Mesodermal cell (in vitro differentiated cells): ENCODE measurements around the gene AIFM3.

Experiments
- H3K27ac ChIP-seq: 2 replicates; pipeline ENCODE4 v1.7.0; 2013; ENCODE audit warnings: mild to moderate bottlenecking, low read depth, low read length, moderate library complexity; ENCODE audit not compliant: severe bottlenecking
- H3K36me3 ChIP-seq: 2 replicates; pipeline ENCODE4 v1.7.1; 2013; ENCODE audit warnings: mild to moderate bottlenecking, low read length, moderate library complexity; ENCODE audit not compliant: control insufficient read depth, insufficient read depth
- H3K4me1 ChIP-seq: one replicate; pipeline ENCODE4 v1.7.1; 2013; ENCODE audit warnings: mild to moderate bottlenecking, low read length; ENCODE audit not compliant: insufficient read depth, control insufficient read depth, poor library complexity, severe bottlenecking
- H3K4me3 ChIP-seq: 2 replicates; pipeline ENCODE4 v1.7.0; 2013; ENCODE audit warnings: low read length, control low read depth, mild to moderate bottlenecking; ENCODE audit not compliant: insufficient read depth, poor library complexity, severe bottlenecking; ENCODE audit errors: extremely low read depth
- H3K9me3 ChIP-seq: 2 replicates; pipeline ENCODE4 v1.7.1; 2013; ENCODE audit warnings: mild to moderate bottlenecking, low read length, moderate library complexity; ENCODE audit not compliant: control insufficient read depth
- WGBS, 2 experiments: methylation state at CpG; one replicate each; pipeline ENCODE4 v1.1.5; 2013; ENCODE audit warnings: missing lambda C conversion rate in 2 of 2; ENCODE audit not compliant: insufficient coverage in 2 of 2; 5-methylcytosine and 5-hydroxymethylcytosine counted together

Gene AIFM3

DNA sequence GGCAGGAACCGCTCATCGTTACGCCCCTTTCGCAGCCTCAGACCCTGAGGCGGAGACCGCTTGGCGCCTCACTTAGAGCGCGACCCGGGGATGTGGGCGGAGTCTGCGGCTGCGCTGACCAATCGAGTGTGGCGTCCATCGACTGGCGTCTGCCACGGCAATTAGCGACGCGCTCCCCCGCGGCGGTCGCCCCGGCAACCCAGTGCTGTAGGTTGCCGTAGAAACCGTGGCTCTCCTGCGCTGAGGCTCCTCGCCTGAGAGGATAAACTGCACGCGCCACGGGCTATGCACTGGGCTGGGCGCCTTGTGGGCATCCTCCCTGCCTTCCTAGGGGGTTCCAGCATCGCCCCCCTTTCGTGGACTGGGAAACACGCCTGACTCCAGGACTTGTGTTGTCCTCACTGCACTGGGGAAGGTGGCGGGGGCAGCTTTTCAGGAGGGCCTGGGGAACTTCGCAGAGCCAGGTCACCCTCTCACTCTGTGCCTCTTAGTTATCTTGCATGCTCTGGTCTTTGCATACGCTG is 47.2 kb downstream of the AIFM3 start:
- Histone ChIP-seq H3K9me3 (no peaks in the 10 kb centered on the region), H3K27ac (peak overlapping the region; percentile 96), H3K4me1 (peaks cover 18% of the 10 kb centered on the region), H3K4me3 (peak overlapping the region; percentile 52), H3K36me3 (no peaks in the 10 kb centered on the region)
- WGBS, 2 experiments, result 2 to 3% methylated on average over 32 to 36 of the region's 40 CpGs

DNA sequence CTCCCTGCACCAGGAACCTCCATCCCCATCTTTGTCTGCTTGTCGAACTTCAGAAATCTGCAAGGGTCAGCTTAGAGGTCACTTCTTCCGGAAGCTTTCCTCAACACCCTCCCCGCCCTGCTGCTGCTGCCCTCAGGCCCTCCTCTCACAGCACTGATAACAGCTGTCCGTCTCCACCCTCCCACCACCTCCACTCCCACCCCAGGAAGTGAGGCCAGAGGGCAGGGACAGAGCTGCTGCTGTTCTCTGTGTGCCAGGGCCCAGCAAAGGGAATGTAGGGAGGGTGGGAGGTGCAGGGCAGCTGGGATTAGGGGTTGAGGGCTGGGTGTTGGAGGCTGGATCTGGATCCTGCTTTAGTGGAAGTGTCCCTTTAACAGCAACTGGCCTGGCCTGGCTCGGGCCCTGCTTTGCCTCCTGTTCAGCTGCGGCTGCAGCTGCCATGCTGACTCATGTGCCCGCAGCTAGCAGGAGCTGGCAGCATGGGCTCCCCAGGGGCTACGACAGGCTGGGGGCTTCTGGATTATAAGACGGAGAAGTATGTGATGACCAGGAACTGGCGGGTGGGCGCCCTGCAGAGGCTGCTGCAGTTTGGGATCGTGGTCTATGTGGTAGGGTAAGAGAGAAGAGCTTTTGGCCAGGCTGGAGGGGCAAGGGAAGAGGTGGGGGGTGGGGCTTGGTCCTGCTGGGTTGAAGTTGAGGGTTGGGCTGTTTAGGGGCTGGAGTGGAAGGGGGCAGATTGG is 47.8 kb downstream of the AIFM3 start, which contains the start of gene P2RX6:
TSS of gene P2RX6 (plus strand) at position 440 of the 740 bp plus-strand sequence. CDS start at position 450, 10 bp downstream.
- no peaks in the 10 kb centered on the region for H3K36me3 ChIP-seq
- H3K9me3 ChIP-seq, result no peaks in the 10 kb centered on the region
- 30 to 48% methylated on average over 9 to 10 of the region's 12 CpGs for WGBS, 2 experiments
- peaks cover 18% of the 10 kb centered on the region for H3K4me1 ChIP-seq
- peak within 1 kb of the TSS; percentile 96 for H3K27ac ChIP-seq
- H3K4me3 ChIP-seq, result peak within 1 kb of the TSS; percentile 52

DNA sequence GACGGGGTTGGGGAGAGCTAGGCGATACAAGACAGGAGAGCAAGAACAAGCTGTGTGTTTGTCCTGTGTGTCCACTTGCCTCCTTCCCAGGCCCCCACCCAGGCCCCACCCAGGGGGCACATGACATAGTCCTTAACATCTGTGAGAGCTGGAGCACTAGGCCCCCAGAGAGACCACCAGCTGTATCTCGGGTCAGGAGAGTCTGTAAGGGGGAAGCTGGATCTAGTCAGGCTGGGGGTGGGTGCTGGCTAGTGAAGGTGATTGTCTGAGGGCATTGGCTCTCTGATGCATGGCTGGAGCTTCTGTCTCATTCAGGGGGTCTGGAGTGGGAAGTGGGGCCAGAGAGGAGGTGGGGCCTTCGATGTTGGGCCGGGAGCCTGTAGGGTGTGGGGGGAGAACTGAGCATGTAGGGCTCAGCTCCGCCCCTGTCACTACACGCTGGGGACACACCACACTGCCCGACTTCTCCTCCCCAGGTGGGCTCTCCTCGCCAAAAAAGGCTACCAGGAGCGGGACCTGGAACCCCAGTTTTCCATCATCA is 48.5 kb downstream of the AIFM3 start:
- no peaks in the 10 kb centered on the region for H3K9me3 ChIP-seq
- H3K27ac ChIP-seq, result peak overlapping the region; percentile 96
- peaks cover 18% of the 10 kb centered on the region for H3K4me1 ChIP-seq
- H3K4me3 ChIP-seq, result peak overlapping the region; percentile 52
- no peaks in the 10 kb centered on the region for H3K36me3 ChIP-seq
- 70 to 73% methylated on average over 2 to 6 of the region's 10 CpGs for WGBS, 2 experiments

DNA sequence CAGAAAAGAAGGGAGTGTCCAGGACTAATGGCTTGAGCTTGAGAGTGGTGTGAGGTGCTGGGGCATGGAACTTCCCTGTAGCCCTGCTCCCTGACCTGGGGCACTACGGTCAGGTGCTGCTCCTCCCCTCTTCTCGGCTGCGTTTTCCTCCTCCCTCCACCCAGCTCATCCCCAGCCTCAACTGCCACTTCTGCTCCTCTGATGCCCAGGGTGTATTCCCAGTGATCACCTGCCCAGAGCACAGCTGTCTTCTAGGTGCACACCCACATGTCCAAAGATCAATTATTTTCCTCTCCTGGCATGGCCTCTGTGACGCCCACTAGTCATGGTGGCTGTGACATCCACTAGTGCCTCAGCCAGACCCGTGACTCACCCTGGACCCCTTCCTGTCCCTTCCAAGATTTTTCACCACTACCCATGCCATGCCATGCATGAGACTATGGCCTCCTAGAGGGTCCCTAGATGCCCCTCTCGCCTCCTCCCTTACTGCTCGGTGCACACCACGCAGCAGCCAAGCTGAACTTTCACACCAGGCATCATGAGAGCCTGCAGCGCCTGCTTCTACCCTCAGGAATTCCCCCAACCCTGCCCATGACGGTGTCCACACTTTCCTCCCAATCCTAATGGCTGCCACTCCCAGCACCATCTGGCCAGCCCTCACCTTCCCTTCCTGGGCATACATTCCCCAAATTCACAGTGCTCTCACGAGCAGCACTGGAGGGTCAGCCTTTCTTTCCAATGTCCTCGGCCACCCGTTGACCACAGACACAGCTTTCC is 49.8 kb downstream of the AIFM3 start:
- no peaks in the 10 kb centered on the region for H3K36me3 ChIP-seq
- 90 to 92% methylated on average over 9 to 12 of the region's 13 CpGs for WGBS, 2 experiments
- no peak overlapping the region for H3K4me3 ChIP-seq
- no peaks in the 10 kb centered on the region for H3K9me3 ChIP-seq
- no peak overlapping the region for H3K27ac ChIP-seq
- peaks cover 18% of the 10 kb centered on the region for H3K4me1 ChIP-seq

DNA sequence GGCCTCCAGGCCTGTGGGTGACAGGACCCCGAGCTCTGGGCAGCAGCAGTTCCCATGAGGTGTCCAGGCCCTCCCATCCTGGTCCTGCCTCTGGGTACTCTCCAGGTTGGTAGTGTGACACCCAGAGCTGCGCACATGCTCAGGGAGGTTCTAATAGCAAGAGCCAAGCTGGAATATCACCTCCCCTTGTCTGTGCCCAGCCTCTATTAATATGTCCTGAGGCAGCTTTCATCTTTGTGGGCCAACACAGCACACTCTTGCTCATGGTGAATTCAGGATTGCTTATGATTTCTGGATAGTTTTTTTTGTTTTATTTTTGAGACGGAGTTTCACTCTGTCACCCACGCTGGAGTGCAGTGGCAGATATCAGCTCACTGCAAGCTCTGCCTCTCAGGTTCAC is 51.3 kb downstream of the AIFM3 start:
- H3K9me3 ChIP-seq, result no peaks in the 10 kb centered on the region
- no peak overlapping the region for H3K4me3 ChIP-seq
- H3K36me3 ChIP-seq, result no peaks in the 10 kb centered on the region
- no peak overlapping the region for H3K27ac ChIP-seq
- 93 to 94% methylated on average over 3 to 4 of the region's 4 CpGs for WGBS, 2 experiments
- H3K4me1 ChIP-seq, result peaks cover 18% of the 10 kb centered on the region

DNA sequence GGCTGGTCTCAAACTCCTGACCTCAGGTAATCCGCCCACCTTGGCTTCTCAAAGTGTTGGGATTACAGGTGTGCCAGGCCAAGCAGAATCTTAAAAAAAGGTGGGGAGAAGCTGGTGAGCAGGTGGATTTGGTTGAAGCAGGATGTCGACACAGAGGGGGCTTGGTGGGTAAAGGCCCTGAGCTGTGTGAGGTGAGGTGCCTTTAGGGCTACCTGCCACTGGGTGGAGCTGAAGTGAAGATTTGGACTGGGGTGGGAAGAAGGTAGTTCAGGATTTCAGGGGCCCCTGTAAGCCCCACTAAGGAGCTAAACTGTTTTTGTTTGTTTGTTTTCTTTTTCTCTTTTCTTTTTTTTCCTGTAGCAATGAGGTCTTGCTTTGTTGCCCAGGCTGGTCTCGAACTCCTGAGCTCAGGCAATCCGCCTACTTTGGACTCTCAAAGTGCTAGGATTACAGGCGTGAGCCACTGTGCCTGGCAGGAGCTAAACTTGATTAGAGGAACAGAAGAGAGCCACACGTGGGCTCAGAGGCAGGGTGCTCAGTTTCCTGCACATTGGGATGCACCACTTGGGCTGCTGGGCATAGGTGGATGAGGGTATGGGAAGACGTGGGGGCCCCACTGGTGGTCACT is 53.9 kb downstream of the AIFM3 start:
- H3K36me3 ChIP-seq, result no peaks in the 10 kb centered on the region
- 71 to 80% methylated on average over 7 of the region's 7 CpGs for WGBS, 2 experiments
- no peak overlapping the region for H3K27ac ChIP-seq
- no peak overlapping the region for H3K4me3 ChIP-seq
- peaks cover 3% of the 10 kb centered on the region for H3K4me1 ChIP-seq
- H3K9me3 ChIP-seq, result no peaks in the 10 kb centered on the region

DNA sequence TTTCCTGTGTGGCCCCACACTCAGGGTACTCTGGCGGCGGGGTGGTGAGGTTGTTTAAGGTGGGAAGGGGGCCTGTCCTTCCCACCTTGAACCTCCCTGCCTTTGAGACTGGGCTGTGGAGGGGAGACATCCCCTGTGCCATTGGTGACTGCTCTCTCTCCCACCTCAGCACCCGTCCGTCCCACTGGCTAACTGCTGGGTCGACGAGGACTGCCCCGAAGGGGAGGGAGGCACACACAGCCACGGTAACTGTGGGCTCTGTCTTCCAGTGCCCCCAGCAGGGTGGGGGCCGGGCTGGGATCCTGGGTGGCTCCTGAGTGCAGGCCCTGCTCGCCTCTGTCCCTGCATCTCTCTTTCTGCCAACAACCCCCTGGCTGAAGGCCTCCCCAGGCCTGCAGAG is 55.5 kb downstream of the AIFM3 start:
- Histone ChIP-seq H3K36me3 (no peaks in the 10 kb centered on the region), H3K9me3 (no peaks in the 10 kb centered on the region), H3K4me3 (no peak overlapping the region), H3K27ac (no peak overlapping the region), H3K4me1 (no peaks in the 10 kb centered on the region)
- WGBS, 2 experiments, result 79 to 89% methylated on average over 7 of the region's 10 CpGs

DNA sequence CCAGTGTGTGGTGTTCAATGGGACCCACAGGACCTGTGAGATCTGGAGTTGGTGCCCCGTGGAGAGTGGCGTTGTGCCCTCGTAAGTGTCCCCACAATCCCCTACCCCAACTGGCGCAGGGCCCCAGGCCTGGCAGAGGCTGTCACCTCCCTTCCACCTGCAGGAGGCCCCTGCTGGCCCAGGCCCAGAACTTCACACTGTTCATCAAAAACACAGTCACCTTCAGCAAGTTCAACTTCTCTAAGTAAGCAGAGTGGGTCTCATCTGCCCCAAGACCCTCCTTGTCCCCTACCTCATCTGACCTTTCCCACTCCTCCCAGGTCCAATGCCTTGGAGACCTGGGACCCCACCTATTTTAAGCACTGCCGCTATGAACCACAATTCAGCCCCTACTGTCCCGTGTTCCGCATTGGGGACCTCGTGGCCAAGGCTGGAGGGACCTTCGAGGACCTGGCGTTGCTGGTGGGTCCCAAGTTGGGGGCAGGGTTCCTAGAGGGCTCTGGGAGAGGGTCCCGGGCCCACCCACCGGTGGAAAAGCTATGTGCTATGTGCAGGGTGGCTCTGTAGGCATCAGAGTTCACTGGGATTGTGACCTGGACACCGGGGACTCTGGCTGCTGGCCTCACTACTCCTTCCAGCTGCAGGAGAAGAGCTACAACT is 56.0 kb downstream of the AIFM3 start:
- Histone ChIP-seq H3K36me3 (no peaks in the 10 kb centered on the region), H3K9me3 (no peaks in the 10 kb centered on the region), H3K4me3 (no peak overlapping the region), H3K4me1 (no peaks in the 10 kb centered on the region), H3K27ac (no peak overlapping the region)
- whole genome bisulfite sequencing, 2 experiments, result 93 to 95% methylated on average over 10 to 11 of the region's 13 CpGs

DNA sequence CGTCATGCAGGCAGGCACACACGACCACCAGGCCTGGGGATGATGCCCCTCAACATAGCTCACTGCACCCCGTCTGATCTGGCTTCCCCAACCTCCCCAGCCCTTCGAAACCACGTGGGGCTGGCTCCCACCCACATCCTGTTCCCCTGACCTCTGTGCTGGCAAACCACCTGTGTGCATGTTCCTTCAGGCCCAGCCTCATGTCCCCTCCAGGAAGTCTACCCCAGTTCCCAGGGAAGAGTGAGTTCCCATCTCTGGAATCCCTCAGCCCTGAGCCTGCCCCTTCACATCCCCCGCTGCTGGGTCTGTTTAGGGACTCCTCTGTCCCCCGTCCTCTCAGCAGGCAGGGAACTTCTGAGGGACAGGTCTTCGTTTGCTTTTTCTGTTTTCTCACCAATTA is 58.2 kb downstream of the AIFM3 start:
- Histone ChIP-seq H3K36me3 (no peaks in the 10 kb centered on the region), H3K27ac (no peak overlapping the region), H3K4me3 (no peak overlapping the region), H3K4me1 (no peaks in the 10 kb centered on the region), H3K9me3 (no peaks in the 10 kb centered on the region)
- WGBS, 2 experiments, result 74 to 76% methylated on average over 7 to 8 of the region's 8 CpGs
